NCI-H345 treated with DMSO at 0.1 percent for 48 hours (cell line): ENCODE data around the gene SNRPF.

Source experiments
- DNase-seq: peaks from one replicate; lab custom pipeline; 2025; ENCODE audit not compliant: unreplicated experiment; lab: John Stamatoyannopoulos, UW

Gene SNRPF

GRCh38 chr12:95859344-95859816 lies 628 bp downstream of the SNRPF start:
- peak; percentile 12 for DNase-seq

DNA sequence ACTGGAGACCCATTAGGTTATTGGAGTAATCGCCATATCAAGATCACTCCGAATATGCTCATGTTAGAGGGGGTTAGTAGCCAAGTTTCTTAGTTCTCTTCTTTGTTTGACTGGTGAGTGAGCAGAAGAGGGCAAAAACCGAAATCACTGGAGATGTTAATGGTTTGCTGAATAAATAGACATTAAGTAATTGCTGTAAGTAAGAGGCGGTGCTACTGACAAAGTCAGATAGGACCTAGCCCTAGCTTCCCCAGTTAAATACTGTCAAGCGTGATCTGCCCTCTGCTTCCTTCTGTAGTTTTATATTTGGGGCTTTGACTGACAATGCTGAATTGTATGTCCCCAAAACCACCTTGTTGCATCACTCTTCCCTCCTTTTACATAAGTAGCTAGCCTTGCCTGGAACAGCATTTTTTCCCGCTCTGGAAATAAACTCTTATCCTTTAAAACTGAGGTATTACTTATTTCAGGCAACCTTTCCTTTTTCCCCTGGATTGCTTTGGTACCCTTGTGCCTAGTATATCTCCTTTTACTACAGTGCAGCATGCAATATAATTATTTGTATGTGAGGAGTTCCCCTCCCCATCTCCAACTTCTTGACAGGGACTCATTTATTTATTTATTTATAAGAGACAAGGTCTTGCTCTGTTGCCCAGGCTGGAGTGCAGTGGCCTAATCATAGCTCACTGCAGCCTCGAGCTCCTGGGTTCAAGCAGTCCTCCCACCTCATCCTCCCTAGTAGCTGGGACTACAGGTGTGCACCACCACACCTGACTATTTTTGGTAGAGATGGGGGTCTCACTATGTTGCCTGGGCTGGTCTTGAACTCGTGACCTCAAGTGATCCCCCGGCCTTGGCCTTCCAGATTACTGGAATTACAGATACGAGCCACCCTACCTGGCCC lies 1.4 kb downstream of the SNRPF start:
- DNase-seq: no peak

DNA sequence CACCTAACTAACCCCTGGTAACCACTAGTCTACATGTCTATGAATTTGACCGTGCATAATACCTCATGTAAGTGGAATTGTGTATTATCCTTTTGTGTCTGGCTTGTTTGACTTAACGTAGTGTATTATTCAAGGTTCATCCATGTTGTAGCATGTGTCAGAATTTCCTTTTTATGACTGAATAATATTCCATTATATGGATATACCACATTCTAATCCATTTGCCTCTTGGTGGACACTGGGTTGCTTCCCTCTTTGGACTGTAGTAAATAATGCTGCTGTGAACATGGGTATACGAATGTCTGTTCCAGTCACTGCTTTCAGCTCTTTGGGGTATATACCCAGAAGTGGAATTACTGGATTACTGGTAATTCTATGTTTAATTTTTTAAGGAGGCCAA lies 3.3 kb downstream of the SNRPF start:
- no peak for DNase-seq

- DNase-seq: no peak
These were observed 4.6 kb downstream of the SNRPF start for GRCh38 chr12:95863337-95863736.

GRCh38 chr12:95870897-95871296 lies 12.1 kb downstream of the SNRPF start:
- DNase-seq: no peak

DNA sequence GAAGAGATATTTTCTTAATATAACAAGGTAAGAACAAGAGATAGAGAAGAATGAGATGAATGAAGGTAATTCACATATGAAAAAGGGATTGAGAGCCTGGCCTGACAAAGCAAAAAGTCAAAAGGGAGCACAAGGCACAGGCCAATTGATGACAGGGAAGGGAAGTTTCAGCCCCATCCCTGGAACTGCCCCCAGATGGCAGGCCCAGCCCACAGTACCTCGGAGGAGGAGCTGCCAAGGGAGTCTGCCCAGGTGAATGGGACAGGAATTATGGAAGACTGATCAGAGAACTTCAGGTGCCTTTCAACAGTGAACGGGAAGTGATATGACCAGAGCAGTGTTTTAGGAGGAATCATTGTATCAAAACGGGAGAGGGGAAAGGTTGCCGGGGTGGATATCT lies 15.7 kb downstream of the SNRPF start:
- no peak for DNase-seq

DNA sequence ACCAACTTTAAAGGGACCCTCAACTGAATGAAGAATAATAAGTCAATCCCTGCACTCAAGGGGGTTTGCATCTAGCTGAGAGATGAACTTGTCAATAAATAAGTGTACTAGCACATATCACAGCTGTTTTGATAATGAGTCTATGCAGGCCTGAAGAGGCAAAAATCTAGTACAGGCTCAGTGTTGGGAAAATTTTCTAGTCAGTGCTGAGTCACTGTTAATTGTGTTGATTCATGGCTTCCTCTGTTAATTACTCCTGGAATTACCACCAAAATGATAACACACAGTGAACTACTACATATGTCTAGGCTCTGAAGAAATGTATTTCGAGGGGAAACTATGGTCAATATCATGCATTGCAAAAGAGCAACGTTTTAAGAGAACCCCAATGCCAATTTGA lies 18.9 kb downstream of the SNRPF start:
- DNase-seq: no peak

DNA sequence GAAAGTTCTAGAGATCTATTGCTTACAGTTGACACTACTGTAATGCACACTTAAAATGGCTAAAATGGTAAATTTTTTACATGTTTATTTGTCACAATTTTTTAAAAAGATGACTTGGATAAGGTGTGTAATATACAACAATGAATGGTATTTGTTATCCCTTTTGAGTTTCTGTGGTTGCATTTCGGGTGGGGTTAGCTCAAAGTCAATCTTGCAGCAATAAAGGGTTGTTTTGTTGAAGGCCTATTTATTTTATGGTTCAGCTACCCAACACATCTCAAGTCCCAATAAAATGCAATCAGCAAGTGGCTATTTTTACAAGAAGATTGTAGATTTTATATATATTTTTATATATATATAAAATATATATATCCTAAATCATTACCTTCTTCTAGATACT lies 22.1 kb downstream of the SNRPF start:
- DNase-seq: no peak

DNA sequence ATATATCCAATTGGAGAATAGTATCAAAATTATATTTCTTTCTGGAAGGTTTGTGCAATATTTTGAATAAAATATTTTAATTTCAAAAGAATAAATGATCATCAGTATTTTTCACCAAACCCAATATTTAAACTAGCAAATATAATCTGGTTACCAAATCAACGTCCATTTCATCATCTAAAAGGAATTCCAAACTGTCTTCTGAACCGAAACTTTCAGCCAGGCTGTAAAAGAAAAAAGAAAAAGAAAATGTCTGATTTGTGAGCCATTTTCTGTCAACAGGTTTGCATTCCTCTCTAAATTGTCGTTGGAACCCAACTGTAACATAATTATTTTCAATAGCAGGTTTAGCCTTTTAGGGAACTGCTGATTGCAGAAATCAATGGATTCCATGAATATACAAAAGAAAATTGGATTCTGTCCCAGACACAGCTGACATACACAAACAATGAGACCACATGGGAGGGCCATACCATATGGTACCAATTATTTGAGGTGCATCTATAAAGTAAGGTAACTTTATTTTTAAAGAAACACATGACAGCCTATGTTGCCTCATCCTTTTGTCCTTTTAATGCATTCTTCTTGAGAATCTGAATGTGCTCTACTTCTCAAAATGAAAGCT lies 22.7 kb downstream of the SNRPF start:
- peak; percentile 61 for DNase-seq

DNA sequence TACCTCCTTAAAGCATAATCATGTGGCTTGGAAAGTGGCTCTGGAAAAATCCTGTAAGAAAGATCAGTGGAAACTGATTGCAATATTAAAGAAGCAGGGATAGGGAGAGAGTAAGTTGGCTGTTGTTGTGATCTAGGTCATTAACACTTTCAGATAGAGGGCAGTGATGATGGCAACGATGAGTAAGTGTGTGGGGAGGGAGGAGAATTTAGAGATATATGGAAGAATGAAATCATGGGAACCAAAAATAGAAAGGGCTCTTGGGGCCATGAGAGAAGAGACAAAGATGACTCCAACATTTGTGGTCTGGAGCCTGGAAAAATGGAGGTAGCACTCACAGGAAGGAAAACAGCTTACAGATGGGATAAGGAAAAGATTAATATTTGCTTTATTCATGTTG lies 23.3 kb downstream of the SNRPF start:
- DNase-seq: no peak

DNA sequence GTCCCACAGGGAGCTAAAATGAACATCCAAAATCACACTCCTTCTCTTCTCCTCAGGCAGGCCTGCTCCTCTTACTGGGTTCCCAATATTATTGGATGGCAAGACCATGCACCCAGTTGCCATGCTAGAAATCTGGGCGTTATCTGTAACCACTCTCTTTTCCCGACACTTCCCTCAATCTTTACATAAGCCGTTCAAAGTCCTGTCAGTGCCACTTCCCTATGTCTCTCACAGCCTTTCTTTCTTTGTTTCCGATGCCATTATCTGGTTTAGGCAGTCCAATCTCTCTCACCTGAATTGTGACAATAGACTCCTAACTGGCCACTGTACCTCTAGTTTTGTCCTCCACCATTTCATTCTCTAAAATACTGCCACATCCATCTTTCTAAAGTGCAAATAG lies 24.1 kb downstream of the SNRPF start:
- DNase-seq: no peak

DNA sequence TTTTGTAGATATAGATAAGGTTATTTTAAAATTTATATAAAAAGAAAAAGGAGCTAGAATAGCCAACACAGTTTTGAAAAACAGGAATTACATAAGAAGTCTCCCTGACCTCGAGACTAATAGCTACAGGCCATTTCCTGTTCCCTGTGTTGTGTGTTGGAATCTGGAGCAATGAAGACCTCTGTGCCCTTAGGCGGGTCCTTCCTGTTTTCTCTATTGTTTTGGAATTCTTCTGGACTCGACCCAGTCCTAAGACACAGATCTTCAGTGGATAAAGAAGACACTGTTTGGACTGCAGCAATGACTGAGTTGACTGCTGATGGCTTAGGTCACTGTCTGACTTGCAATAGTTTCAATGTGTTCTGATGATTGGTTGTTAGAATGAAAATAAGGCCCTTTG lies 26.2 kb downstream of the SNRPF start:
- no peak for DNase-seq

DNA sequence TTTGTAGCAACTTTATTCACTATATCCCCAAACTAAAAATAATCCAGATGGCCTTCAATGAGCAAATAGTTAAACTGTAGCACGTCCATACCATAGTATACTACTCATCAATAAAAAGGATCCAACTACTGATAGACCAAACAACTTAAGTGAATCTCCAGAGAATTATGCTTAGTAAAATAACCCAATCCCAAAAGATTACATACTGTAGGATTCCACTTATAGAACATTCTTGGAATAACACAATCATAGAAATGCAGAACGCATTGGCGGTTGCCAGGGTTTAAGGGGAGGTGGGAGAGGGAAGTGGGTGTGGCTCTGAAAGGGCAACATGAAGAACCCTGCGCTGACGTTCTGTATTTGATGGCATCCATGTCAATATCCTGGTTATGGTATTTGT lies 28.6 kb downstream of the SNRPF start:
- DNase-seq: no peak

GRCh38 chr12:95890958-95891357 lies 32.2 kb downstream of the SNRPF start:
- DNase-seq: no peak

DNA sequence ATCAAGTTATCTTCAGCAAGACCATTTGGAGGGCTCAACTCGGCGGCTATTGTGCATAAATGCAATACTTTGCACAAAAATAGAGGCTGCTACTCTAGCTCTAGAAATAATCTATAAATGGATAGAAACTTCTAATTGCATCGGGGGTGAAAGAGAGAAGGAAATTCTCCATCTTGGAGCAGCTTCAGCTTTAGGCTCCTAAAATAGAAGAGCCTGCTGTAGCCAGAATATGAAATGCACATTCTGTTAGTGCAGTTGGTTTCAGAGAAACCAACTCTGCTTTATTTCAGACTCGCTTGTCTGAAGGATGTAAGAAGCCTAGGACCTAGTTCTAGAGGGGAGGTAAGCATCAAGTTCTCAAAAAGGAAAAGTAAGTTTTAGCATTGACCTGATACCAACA lies 38.1 kb downstream of the SNRPF start:
- DNase-seq: no peak

GRCh38 chr12:95898081-95898480 lies 39.3 kb downstream of the SNRPF start:
- no peak for DNase-seq

- DNase-seq: no peak
These were observed 49.8 kb downstream of the SNRPF start for GRCh38 chr12:95908573-95908972.

DNA sequence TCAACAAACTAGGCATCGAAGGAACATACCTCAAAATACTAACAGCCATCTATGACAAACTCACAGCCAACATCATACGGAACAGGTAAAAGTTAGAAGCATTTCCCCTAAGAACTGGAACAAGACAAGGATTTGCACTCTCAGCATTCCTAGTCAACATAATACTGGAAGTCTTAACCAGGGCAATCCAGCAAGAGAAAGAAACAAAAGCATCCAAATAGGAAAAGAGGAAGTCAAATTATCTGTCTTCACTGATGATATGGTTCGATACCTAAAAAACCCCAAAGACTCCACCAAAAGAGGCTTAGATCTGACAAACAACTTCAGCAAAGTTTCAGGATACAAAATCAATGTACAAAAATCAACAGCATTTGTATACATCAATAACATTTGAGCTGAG lies 51.1 kb downstream of the SNRPF start:
- DNase-seq: no peak
